SK-N-MC (cell line): ENCODE measurements around the gene MSMB.
"Not testable (repeated sequence)": the region's sequence is repeated elsewhere in the genome, so short reads cannot be mapped to it uniquely, and the experiment has no call there.

Experiments used
- DNase-seq: peaks from one replicate; pipeline ENCODE4 v3.0.0-alpha.2; 2011; ENCODE audit warnings: low read depth, low spot score
- H3K27ac ChIP-seq: fragments of 200-600 bp; sonication (generic); 2 replicates; pipeline ENCODE4 v1.5.1; 2016; ENCODE audit warnings: mixed run types
- H3K36me3 ChIP-seq: fragments of 200-600 bp; sonication (generic); 2 replicates; pipeline ENCODE4 v1.6.1; 2017; ENCODE audit warnings: antibody characterized with exemption, low read length, mixed read lengths; ENCODE audit not compliant: insufficient read depth
- H3K4me3 ChIP-seq: fragments of 200-600 bp; sonication (generic); 2 replicates; pipeline ENCODE4 v1.5.1; 2016
- H3K9ac ChIP-seq: fragments of 200-600 bp; sonication (generic); 2 replicates; pipeline ENCODE4 v1.8.0; 2017; ENCODE audit warnings: mixed run types, mixed read lengths; ENCODE audit not compliant: insufficient read length
- H3K9me3 ChIP-seq: fragments of 200-600 bp; sonication (generic); 2 replicates; pipeline ENCODE4 v1.6.1; 2017; ENCODE audit warnings: low read depth, mild to moderate bottlenecking, antibody characterized with exemption, low read length, moderate library complexity, mixed read lengths
- EZH2 ChIP-seq: fragments of 200-600 bp; sonication (generic); IDR thresholded peaks from one replicate; pipeline ENCODE4 v1.6.1; 2017; ENCODE audit warnings: antibody characterized with exemption
- FOXP2 ChIP-seq: optimal IDR thresholded peaks from 2 replicates; pipeline ENCODE3; 2011; ENCODE audit warnings: mild to moderate bottlenecking, moderate library complexity; ENCODE audit not compliant: insufficient read depth; ENCODE audit errors: extremely low read length, control extremely low read depth
- POLR2AphosphoS5 ChIP-seq: IDR thresholded peaks from 2 replicates; pipeline ENCODE4 v1.6.1; 2012; ENCODE audit warnings: mild to moderate bottlenecking, low read depth, low read length, borderline replicate concordance

The MSMB gene

GRCh38 chr10:46004963-46005362, 41.1 kb downstream of the MSMB start:
- peaks cover 42% of the 10 kb centered on the region; the same call in 1 of the 2 replicates for H3K36me3 ChIP-seq
- no peak for DNase-seq
- no peaks in the 10 kb centered on the region for H3K9me3 ChIP-seq
- H3K9ac ChIP-seq: no peak overlapping the region
- H3K4me3 ChIP-seq: no peak overlapping the region
- TF ChIP-seq EZH2 (no peak), FOXP2 (no peak), POLR2AphosphoS5 (no peak)
- no peak overlapping the region for H3K27ac ChIP-seq

- no peak overlapping the region for H3K27ac ChIP-seq
- H3K9ac ChIP-seq: no peak overlapping the region
- no peak for TF ChIP-seq POLR2AphosphoS5
- no peak for TF ChIP-seq EZH2
- TF ChIP-seq FOXP2: no peak
- H3K4me3 ChIP-seq: no peak overlapping the region
- H3K36me3 ChIP-seq: peaks cover 30% of the 10 kb centered on the region; the same call in 1 of the 2 replicates
- no peaks in the 10 kb centered on the region for H3K9me3 ChIP-seq
- DNase-seq: no peak
Measured at GRCh38 chr10:46002916-46003693, 43.0 kb downstream of the MSMB start.

GRCh38 chr10:46002189-46002687, 43.8 kb downstream of the MSMB start:
- peaks cover 28% of the 10 kb centered on the region; the same call in 1 of the 2 replicates for H3K36me3 ChIP-seq
- not testable (repeated sequence) for H3K9ac ChIP-seq, DNase-seq, H3K4me3 ChIP-seq, H3K27ac ChIP-seq, H3K9me3 ChIP-seq

- peaks cover 25% of the 10 kb centered on the region; the same call in 1 of the 2 replicates for H3K36me3 ChIP-seq
- no peak for TF ChIP-seq FOXP2
- TF ChIP-seq EZH2: no peak
- TF ChIP-seq POLR2AphosphoS5: no peak
- no peak overlapping the region for H3K9ac ChIP-seq
- H3K9me3 ChIP-seq: no peaks in the 10 kb centered on the region
- H3K4me3 ChIP-seq: no peak overlapping the region
- DNase-seq: no peak
- no peak overlapping the region for H3K27ac ChIP-seq
Measured at GRCh38 chr10:46001187-46001756, 44.8 kb downstream of the MSMB start.

- Histone ChIP-seq H3K9ac (no peak overlapping the region), H3K4me3 (no peak overlapping the region), H3K36me3 (peaks cover 21% of the 10 kb centered on the region; the same call in 1 of the 2 replicates), H3K27ac (no peak overlapping the region), H3K9me3 (no peaks in the 10 kb centered on the region)
- TF ChIP-seq FOXP2 (no peak), EZH2 (no peak), POLR2AphosphoS5 (no peak)
- DNase-seq: no peak
Measured at GRCh38 chr10:46000538-46000937, 45.5 kb downstream of the MSMB start.

- H3K9ac ChIP-seq, H3K9me3 ChIP-seq, DNase-seq, H3K4me3 ChIP-seq, H3K27ac ChIP-seq: not testable (repeated sequence)
- H3K36me3 ChIP-seq: peaks cover 15% of the 10 kb centered on the region; the same call in 1 of the 2 replicates
Measured at GRCh38 chr10:45999955-46000354, 46.1 kb downstream of the MSMB start.

GRCh38 chr10:45997994-45998763, 47.9 kb downstream of the MSMB start:
- Histone ChIP-seq H3K36me3 (peaks cover 5% of the 10 kb centered on the region; the same call in 1 of the 2 replicates), H3K9ac (no peak overlapping the region), H3K27ac (no peak overlapping the region), H3K4me3 (no peak overlapping the region), H3K9me3 (no peaks in the 10 kb centered on the region)
- TF ChIP-seq EZH2 (no peak), FOXP2 (no peak), POLR2AphosphoS5 (no peak)
- DNase-seq: no peak

- Histone ChIP-seq H3K27ac (no peak overlapping the region), H3K9me3 (no peaks in the 10 kb centered on the region), H3K4me3 (no peak overlapping the region), H3K9ac (no peak overlapping the region), H3K36me3 (peaks cover 5% of the 10 kb centered on the region; the same call in 1 of the 2 replicates)
- no peak for DNase-seq
- TF ChIP-seq FOXP2: no peak
Measured at GRCh38 chr10:45997557-45997956, 48.5 kb downstream of the MSMB start.

GRCh38 chr10:45985590-45985989, 60.5 kb downstream of the MSMB start:
- H3K4me3 ChIP-seq, H3K36me3 ChIP-seq, H3K9me3 ChIP-seq, H3K27ac ChIP-seq, H3K9ac ChIP-seq, DNase-seq: not testable (repeated sequence)

- DNase-seq, H3K4me3 ChIP-seq, H3K36me3 ChIP-seq: not testable (repeated sequence)
Measured at GRCh38 chr10:45984473-45984872, 61.6 kb downstream of the MSMB start.

GRCh38 chr10:45983538-45984186, 62.4 kb downstream of the MSMB start:
- not testable (repeated sequence) for H3K9me3 ChIP-seq, H3K27ac ChIP-seq, H3K4me3 ChIP-seq, DNase-seq, H3K36me3 ChIP-seq, H3K9ac ChIP-seq

More at GRCh38 chr10:45984473-45984872, 61.6 kb downstream of the MSMB start:
- not testable (repeated sequence) for H3K9ac ChIP-seq, H3K27ac ChIP-seq, H3K9me3 ChIP-seq
